ENCODE measurements around the gene S100PBP. TPM values are rescaled to one million over a fixed set of nuclear protein-coding genes. Genes with fewer than 3 reads are reported as not detected.

Gene S100PBP
- polyA plus RNA-seq (ENCODE audit: insufficient read length in 12 of 12) = 10 to 100 TPM in 11 of 12 donors, not detected in 1; 20.5 to 45.4 (median 28.1) TPM
- long read RNA-seq, donor 1, full-length matches to known transcripts = 3 of 3 reads
- long read RNA-seq, donor 1, partial matches to known transcripts = 0 of 3 reads
- long read RNA-seq, donor 1, other reads (novel, unspliced or antisense) = 0 of 3 reads
- long read RNA-seq, donor 2, full-length matches to known transcripts = 7 of 7 reads
- long read RNA-seq, donor 2, partial matches to known transcripts = 0 of 7 reads
- long read RNA-seq, donor 2, other reads (novel, unspliced or antisense) = 0 of 7 reads
- long read RNA-seq, donor 3, full-length matches to known transcripts = 2 of 2 reads
- long read RNA-seq, donor 3, partial matches to known transcripts = 0 of 2 reads
- long read RNA-seq, donor 3, other reads (novel, unspliced or antisense) = 0 of 2 reads
- long read RNA-seq, donor 4 = 0 reads
- long read RNA-seq, donor 5, full-length matches to known transcripts = 8 of 8 reads
- long read RNA-seq, donor 5, partial matches to known transcripts = 0 of 8 reads
- long read RNA-seq, donor 5, other reads (novel, unspliced or antisense) = 0 of 8 reads
- long read RNA-seq, donor 6, full-length matches to known transcripts = 1 of 1 reads
- long read RNA-seq, donor 6, partial matches to known transcripts = 0 of 1 reads
- long read RNA-seq, donor 6, other reads (novel, unspliced or antisense) = 0 of 1 reads
- long read RNA-seq, donor 7, full-length matches to known transcripts = 4 of 30 reads
- long read RNA-seq, donor 7, partial matches to known transcripts = 26 of 30 reads
- long read RNA-seq, donor 7, other reads (novel, unspliced or antisense) = 0 of 30 reads
- long read RNA-seq, donor 8, full-length matches to known transcripts = 4 of 123 reads
- long read RNA-seq, donor 8, partial matches to known transcripts = 111 of 123 reads
- long read RNA-seq, donor 8, other reads (novel, unspliced or antisense) = 8 of 123 reads
- long read RNA-seq, donor 9 = 0 reads
- long read RNA-seq, donor 10, full-length matches to known transcripts = 4 of 4 reads
- long read RNA-seq, donor 10, partial matches to known transcripts = 0 of 4 reads
- long read RNA-seq, donor 10, other reads (novel, unspliced or antisense) = 0 of 4 reads
- long read RNA-seq, donor 11, full-length matches to known transcripts = 5 of 5 reads
- long read RNA-seq, donor 11, partial matches to known transcripts = 0 of 5 reads
- long read RNA-seq, donor 11, other reads (novel, unspliced or antisense) = 0 of 5 reads

GRCh38 chr1:32817159-32817814 is at the start of gene S100PBP, which contains the start of gene YARS1:
Gene S100PBP, plus strand, starts transcription at chr1:32817653. Its CDS starts 8,447 bp downstream, at chr1:32826100.
Gene YARS1, minus strand, starts transcription at chr1:32817358. Its CDS starts 114 bp downstream, at chr1:32817244.
- DNase-seq = peak; percentile 99

GRCh38 chr1:32768110-32768850 is 49.2 kb upstream of the S100PBP start:
- DNase-seq = no peak

- DNase-seq = no peak
Observed at GRCh38 chr1:32769524-32770220, 47.8 kb upstream of the S100PBP start.

- no peak for DNase-seq
Observed at GRCh38 chr1:32770221-32770731, 47.2 kb upstream of the S100PBP start.

GRCh38 chr1:32770741-32771548 is 46.5 kb upstream of the S100PBP start:
- DNase-seq = no peak

GRCh38 chr1:32771561-32772280 is 45.7 kb upstream of the S100PBP start:
- DNase-seq = no peak

- no peak for DNase-seq
Observed at GRCh38 chr1:32772281-32773017, 45.0 kb upstream of the S100PBP start.

GRCh38 chr1:32773018-32773763 is 44.3 kb upstream of the S100PBP start:
- peak; percentile 75 for DNase-seq

GRCh38 chr1:32773764-32774463 is 43.5 kb upstream of the S100PBP start:
- no peak for DNase-seq

- no peak for DNase-seq
Observed at GRCh38 chr1:32774464-32774808, 43.0 kb upstream of the S100PBP start.

- no peak for DNase-seq
Observed at GRCh38 chr1:32774950-32775634, 42.4 kb upstream of the S100PBP start.

- no peak for DNase-seq
Observed at GRCh38 chr1:32775640-32776337, 41.7 kb upstream of the S100PBP start.

GRCh38 chr1:32779242-32779641 is 38.2 kb upstream of the S100PBP start:
- DNase-seq = no peak

- no peak for DNase-seq
Observed at GRCh38 chr1:32780005-32780404, 37.4 kb upstream of the S100PBP start.

All from muscle of arm (tissue), 14 donors.